ENCODE measurements around the gene VTA1. TPM values are rescaled to one million over a fixed set of nuclear protein-coding genes. Genes with fewer than 3 reads are reported as not detected.

Gene VTA1
- total RNA-seq, 6 experiments from 2014 or later, result 17.3 to 43.0 (median 23.4) TPM

GRCh38 chr6:142238881-142239280 lies 91.8 kb downstream of the VTA1 start:
- no peaks in the 10 kb centered on the region for H3K36me3 ChIP-seq
- H3K4me1 ChIP-seq, result no peaks in the 10 kb centered on the region
- intact Hi-C loops (cut with DNase I), result no loop called here
- no peak for ATAC-seq
- H3K27ac ChIP-seq, result no peak overlapping the region
- H3K4me3 ChIP-seq, result no peak overlapping the region
- 89% methylated on average over 3 of the region's 3 CpGs for WGBS (ENCODE audit: insufficient coverage, low coverage, low lambda C conversion rate, missing lambda C conversion rate)
- DNase-seq, result no peak
- TF ChIP-seq CTCF (IDR thresholded peaks at IDR 0.05) (no peak), POLR2A (IDR thresholded peaks at IDR 0.05) (no peak)
- H3K27me3 ChIP-seq, result no peaks in the 10 kb centered on the region
- H3K9me3 ChIP-seq, result no peaks in the 10 kb centered on the region

GRCh38 chr6:142240179-142240578 lies 93.1 kb downstream of the VTA1 start:
- WGBS (ENCODE audit: insufficient coverage, low coverage, low lambda C conversion rate, missing lambda C conversion rate), result 88% methylated on average over 4 of the region's 4 CpGs
- Histone ChIP-seq H3K4me1 (no peaks in the 10 kb centered on the region), H3K36me3 (no peaks in the 10 kb centered on the region), H3K27ac (no peak overlapping the region), H3K27me3 (no peaks in the 10 kb centered on the region), H3K9me3 (no peaks in the 10 kb centered on the region), H3K4me3 (no peak overlapping the region)
- no peak for ATAC-seq
- no peak for DNase-seq
- intact Hi-C loops (cut with DNase I), result no loop called here
- TF ChIP-seq POLR2A (IDR thresholded peaks at IDR 0.05) (no peak), CTCF (IDR thresholded peaks at IDR 0.05) (no peak)

GRCh38 chr6:142241061-142241460 lies 94.0 kb downstream of the VTA1 start:
- TF ChIP-seq POLR2A (IDR thresholded peaks at IDR 0.05), result no peak
- no peak for TF ChIP-seq CTCF (IDR thresholded peaks at IDR 0.05)
- no peaks in the 10 kb centered on the region for H3K4me1 ChIP-seq
- no peak for DNase-seq

GRCh38 chr6:142242269-142242668 lies 95.2 kb downstream of the VTA1 start:
- H3K27ac ChIP-seq, result no peak overlapping the region
- ATAC-seq (no peak), DNase-seq (no peak)
- H3K27me3 ChIP-seq, result no peaks in the 10 kb centered on the region
- no peak overlapping the region for H3K4me3 ChIP-seq
- 57% methylated on average over 4 of the region's 4 CpGs for WGBS (ENCODE audit: insufficient coverage, low coverage, low lambda C conversion rate, missing lambda C conversion rate)
- H3K36me3 ChIP-seq, result no peaks in the 10 kb centered on the region
- no peaks in the 10 kb centered on the region for H3K4me1 ChIP-seq
- H3K9me3 ChIP-seq, result no peaks in the 10 kb centered on the region
- intact Hi-C loops (cut with DNase I), result no loop called here
- no peak for TF ChIP-seq POLR2A (IDR thresholded peaks at IDR 0.05)
- TF ChIP-seq CTCF (IDR thresholded peaks at IDR 0.05), result no peak

More at GRCh38 chr6:142241061-142241460, 94.0 kb downstream of the VTA1 start:
- H3K36me3 ChIP-seq, result no peaks in the 10 kb centered on the region
- no peaks in the 10 kb centered on the region for H3K9me3 ChIP-seq
- no peaks in the 10 kb centered on the region for H3K27me3 ChIP-seq
- no peak overlapping the region for H3K27ac ChIP-seq
- ATAC-seq, result no peak
- intact Hi-C loops (cut with DNase I), result no loop called here
- H3K4me3 ChIP-seq, result no peak overlapping the region

GRCh38 chr6:142246960-142247359 lies 99.9 kb downstream of the VTA1 start:
- no peak for TF ChIP-seq POLR2A (IDR thresholded peaks at IDR 0.05)
- TF ChIP-seq CTCF (IDR thresholded peaks at IDR 0.05), result no peak
- DNase-seq (no peak), ATAC-seq (no peak)
- no peaks in the 10 kb centered on the region for H3K4me1 ChIP-seq
- H3K36me3 ChIP-seq, result no peaks in the 10 kb centered on the region
- H3K27me3 ChIP-seq, result no peaks in the 10 kb centered on the region
- no peaks in the 10 kb centered on the region for H3K9me3 ChIP-seq
- no peak overlapping the region for H3K27ac ChIP-seq
- WGBS (ENCODE audit: insufficient coverage, low coverage, low lambda C conversion rate, missing lambda C conversion rate), result 85% methylated on average over 4 of the region's 6 CpGs
- no peak overlapping the region for H3K4me3 ChIP-seq
- intact Hi-C loops (cut with DNase I), result no loop called here
